MM.1S (cell line): ENCODE data around the gene FGF9.

Experiments
- DNase-seq: peaks from one replicate; pipeline ENCODE4 v3.0.0-alpha.2; 2015
- H2AFZ ChIP-seq: fragments of 300-600 bp; sonication (generic); 2 replicates; pipeline ENCODE4 v1.6.0; 2016; ENCODE audit warnings: antibody characterized with exemption, low read length
- H3F3A ChIP-seq: fragments of 300-600 bp; sonication (generic); 2 replicates; pipeline ENCODE4 v1.6.1; 2016; ENCODE audit warnings: mild to moderate bottlenecking, antibody characterized with exemption, low read length, moderate library complexity, mixed read lengths; ENCODE audit not compliant: insufficient read depth
- H3K27ac ChIP-seq: fragments of 300-600 bp; sonication (generic); 2 replicates; pipeline ENCODE4 v1.5.1; 2016; ENCODE audit warnings: mild to moderate bottlenecking, low read length
- H3K27me3 ChIP-seq: fragments of 300-600 bp; sonication (generic); replicated peaks from 2 replicates; pipeline ENCODE4 v1.6.0; 2016; ENCODE audit warnings: low read length; ENCODE audit not compliant: insufficient read depth
- H3K36me3 ChIP-seq: fragments of 300-600 bp; sonication (generic); replicated peaks from 2 replicates; pipeline ENCODE4 v1.6.1; 2016; ENCODE audit warnings: mild to moderate bottlenecking, low read length, mixed read lengths; ENCODE audit not compliant: insufficient read depth
- H3K4me1 ChIP-seq: fragments of 300-600 bp; sonication (generic); 2 replicates; pipeline ENCODE4 v1.6.1; 2016; ENCODE audit warnings: low read length, mixed read lengths
- H3K4me2 ChIP-seq: fragments of 300-600 bp; sonication (generic); 2 replicates; pipeline ENCODE4 v1.6.0; 2016; ENCODE audit warnings: low read depth, low read length
- H3K4me3 ChIP-seq: fragments of 300-600 bp; sonication (generic); 2 replicates; pipeline ENCODE4 v1.5.1; 2016; ENCODE audit warnings: low read length, mixed read lengths
- H3K79me2 ChIP-seq: fragments of 300-600 bp; sonication (generic); 2 replicates; pipeline ENCODE4 v1.6.1; 2016; ENCODE audit warnings: mixed run types, low read length, mixed read lengths
- H3K9ac ChIP-seq: fragments of 300-600 bp; sonication (generic); 2 replicates; pipeline ENCODE4 v1.6.1; 2016; ENCODE audit warnings: low read length, mixed read lengths
- H3K9me2 ChIP-seq: fragments of 300-600 bp; sonication (generic); replicated peaks from 2 replicates; pipeline ENCODE4 v1.6.1; 2016; ENCODE audit warnings: mild to moderate bottlenecking, low read length, mixed read lengths; ENCODE audit not compliant: insufficient read depth
- H3K9me3 ChIP-seq: fragments of 300-600 bp; sonication (generic); replicated peaks from 2 replicates; pipeline ENCODE4 v1.6.1; 2016; ENCODE audit warnings: mild to moderate bottlenecking, low read length, mixed read lengths; ENCODE audit not compliant: insufficient read depth
- H4K20me1 ChIP-seq: fragments of 300-600 bp; sonication (generic); 2 replicates; pipeline ENCODE4 v1.6.1; 2016; ENCODE audit warnings: mild to moderate bottlenecking, low read length, moderate library complexity, mixed read lengths; ENCODE audit not compliant: insufficient read depth
- EZH2 ChIP-seq: fragments of 300-600 bp; sonication (generic); optimal IDR thresholded peaks from 2 replicates; pipeline ENCODE3; 2017; ENCODE audit warnings: low read depth, mild to moderate bottlenecking, antibody characterized with exemption, low read length, mixed read lengths
- EZH2phosphoT487 ChIP-seq: fragments of 300-600 bp; sonication (generic); IDR thresholded peaks from 2 replicates; pipeline ENCODE4 v1.6.1; 2018; ENCODE audit warnings: antibody characterized with exemption, low read length
- TF ChIP-seq, protein P1 (sequence below): fragments of 300-600 bp; sonication (generic); IDR thresholded peaks from 2 replicates; pipeline ENCODE4 v1.5.1; 2016; ENCODE audit warnings: antibody characterized with exemption, low read length, mixed read lengths

Gene FGF9

DNA sequence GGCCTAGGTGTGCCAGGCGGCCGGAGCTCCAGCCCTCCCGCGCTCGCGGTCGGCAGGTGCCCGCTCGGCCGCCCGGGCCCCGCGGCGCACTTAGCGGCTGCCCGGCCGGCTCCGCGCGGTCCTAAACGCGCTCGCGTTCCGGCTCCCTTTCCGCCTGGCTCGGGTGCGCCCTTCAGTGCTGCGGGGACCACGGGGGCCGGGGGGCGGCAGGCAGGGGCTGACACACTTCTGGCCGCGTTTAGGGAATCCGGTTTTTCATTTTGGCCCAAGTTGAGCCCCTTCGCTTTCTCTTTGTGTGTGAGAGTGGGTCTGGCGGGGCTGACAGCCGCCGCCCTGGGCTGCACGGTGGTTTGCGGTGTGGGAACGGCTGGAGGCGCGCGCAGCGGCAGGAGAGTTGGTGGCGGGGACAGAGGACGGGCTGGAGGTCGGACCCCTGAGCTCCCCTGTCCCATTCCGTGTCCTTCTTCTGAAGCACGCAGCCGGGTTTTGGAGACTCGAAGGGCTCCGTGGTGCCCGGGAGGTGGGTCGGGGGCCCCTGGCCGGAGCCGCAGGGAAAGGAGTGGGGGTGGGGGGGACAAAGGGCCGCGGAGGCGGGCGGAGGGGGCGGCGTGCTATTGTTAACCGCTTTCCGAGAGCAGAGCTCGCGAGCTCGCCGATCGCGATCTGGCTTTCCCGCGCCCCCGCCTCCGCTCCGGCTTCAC, 3.1 kb downstream of the FGF9 start:
- H3K4me3 ChIP-seq: peak overlapping the region; percentile 63
- H3K27me3 ChIP-seq: no peaks in the 10 kb centered on the region
- peak overlapping the region; percentile 72 for H3K9ac ChIP-seq

DNA sequence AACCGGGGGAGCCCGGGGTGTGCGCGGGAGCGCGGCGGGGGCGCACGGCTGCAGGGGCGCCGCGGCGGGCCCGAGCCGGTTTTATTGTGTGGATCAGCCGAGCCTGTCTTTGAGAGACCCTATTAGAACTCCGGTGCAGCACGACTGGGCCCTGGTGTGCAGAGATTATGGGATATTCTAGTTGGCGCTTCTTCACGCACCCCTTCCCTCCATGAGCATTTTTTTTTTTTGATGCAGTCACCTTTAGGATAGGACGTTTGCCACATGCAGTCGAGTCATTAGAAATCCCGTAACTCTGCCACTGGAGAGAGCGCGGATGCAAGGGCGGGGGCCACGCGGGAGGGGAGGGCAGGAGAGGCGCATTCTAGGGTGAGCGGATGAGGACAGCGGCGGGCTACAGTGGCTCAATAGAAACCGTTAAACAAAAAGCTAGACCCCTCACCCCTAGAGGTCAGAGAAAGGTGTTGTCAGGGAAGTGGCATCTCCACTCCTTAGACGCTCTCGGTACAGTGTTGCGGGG, 3.7 kb downstream of the FGF9 start:
- TF ChIP-seq EZH2phosphoT487 (no peak), EZH2 (no peak)
- TF ChIP-seq, protein P1, sequence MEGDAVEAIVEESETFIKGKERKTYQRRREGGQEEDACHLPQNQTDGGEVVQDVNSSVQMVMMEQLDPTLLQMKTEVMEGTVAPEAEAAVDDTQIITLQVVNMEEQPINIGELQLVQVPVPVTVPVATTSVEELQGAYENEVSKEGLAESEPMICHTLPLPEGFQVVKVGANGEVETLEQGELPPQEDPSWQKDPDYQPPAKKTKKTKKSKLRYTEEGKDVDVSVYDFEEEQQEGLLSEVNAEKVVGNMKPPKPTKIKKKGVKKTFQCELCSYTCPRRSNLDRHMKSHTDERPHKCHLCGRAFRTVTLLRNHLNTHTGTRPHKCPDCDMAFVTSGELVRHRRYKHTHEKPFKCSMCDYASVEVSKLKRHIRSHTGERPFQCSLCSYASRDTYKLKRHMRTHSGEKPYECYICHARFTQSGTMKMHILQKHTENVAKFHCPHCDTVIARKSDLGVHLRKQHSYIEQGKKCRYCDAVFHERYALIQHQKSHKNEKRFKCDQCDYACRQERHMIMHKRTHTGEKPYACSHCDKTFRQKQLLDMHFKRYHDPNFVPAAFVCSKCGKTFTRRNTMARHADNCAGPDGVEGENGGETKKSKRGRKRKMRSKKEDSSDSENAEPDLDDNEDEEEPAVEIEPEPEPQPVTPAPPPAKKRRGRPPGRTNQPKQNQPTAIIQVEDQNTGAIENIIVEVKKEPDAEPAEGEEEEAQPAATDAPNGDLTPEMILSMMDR: no peak
- Histone ChIP-seq H3K27ac (peak overlapping the region; percentile 36; the same call in 1 of the 2 replicates), H2AFZ (no peak overlapping the region), H3K36me3 (no peaks in the 10 kb centered on the region), H3F3A (peaks cover 16% of the 10 kb centered on the region), H3K9me3 (no peaks in the 10 kb centered on the region), H3K9ac (peak overlapping the region; percentile 63), H3K27me3 (no peaks in the 10 kb centered on the region), H3K9me2 (no peaks in the 10 kb centered on the region), H3K4me3 (peak overlapping the region; percentile 55), H3K4me1 (0 out of 2 replicates have a peak, but pooled peaks cover 5% of the 10 kb centered on the region), H3K79me2 (no peaks in the 10 kb centered on the region), H4K20me1 (no peaks in the 10 kb centered on the region), H3K4me2 (peak overlapping the region; percentile 60; the same call in 1 of the 2 replicates)
- peak; percentile 39 for DNase-seq

More for the DNA sequence above, 3.1 kb downstream of the FGF9 start:
- no peaks in the 10 kb centered on the region for H3K36me3 ChIP-seq
- H3K27ac ChIP-seq: peak overlapping the region; percentile 42; the same call in 1 of the 2 replicates
- peak overlapping the region; percentile 31; the same call in 1 of the 2 replicates for H2AFZ ChIP-seq
- H3K4me1 ChIP-seq: 0 out of 2 replicates have a peak, but pooled peaks cover 5% of the 10 kb centered on the region
- no peaks in the 10 kb centered on the region for H4K20me1 ChIP-seq
- no peaks in the 10 kb centered on the region for H3K9me2 ChIP-seq
- peak overlapping the region; percentile 60 for H3K4me2 ChIP-seq
- DNase-seq: peak; percentile 55
- no peaks in the 10 kb centered on the region for H3K79me2 ChIP-seq
- H3F3A ChIP-seq: peaks cover 16% of the 10 kb centered on the region
- TF ChIP-seq EZH2 (no peak), EZH2phosphoT487 (no peak)
- TF ChIP-seq, protein P1: no peak
- H3K9me3 ChIP-seq: no peaks in the 10 kb centered on the region

DNA sequence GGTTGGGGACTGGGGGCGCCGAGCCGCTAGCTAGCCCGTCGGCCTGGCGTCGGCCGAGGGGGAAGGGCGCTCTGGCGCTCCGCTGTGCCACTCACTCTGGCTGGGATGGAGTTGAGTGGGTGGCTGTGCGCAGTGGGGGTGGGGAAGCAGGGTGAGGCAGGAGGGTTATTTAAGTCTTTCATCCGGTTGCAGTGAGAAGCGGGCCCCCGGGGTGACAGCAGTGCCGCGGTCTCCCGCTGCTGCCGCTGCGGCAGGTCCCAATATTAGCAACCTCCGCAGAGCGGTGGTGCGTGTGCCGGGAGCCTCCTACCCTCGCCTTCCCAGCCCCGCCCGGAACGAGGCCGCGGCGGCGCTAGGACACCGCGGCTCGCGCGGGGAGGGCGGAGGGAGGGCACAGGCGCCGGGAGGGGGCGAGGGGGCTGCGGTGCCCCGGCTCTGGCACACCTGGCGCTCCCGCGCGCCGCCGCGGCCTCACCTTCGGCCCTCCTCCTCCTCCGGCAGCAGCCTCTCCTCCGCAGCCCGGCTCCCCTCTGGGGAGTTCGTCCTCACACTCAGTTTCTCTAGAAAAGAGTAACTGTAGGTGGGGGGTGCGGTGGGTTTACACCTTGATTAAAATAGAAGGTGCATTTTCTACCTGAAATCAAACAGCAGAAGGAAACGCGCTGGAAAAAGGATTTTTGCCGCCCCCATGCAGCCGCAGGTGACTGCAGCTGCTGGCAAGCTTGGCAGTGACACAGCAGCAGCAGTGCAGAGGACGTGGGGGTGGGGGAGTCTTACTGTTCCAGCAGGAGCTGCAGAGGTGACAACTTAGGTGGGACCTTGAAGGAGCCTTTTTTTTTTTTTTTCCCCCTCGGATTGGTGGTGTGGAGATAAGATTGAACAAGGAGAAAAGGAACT, 4.5 kb downstream of the FGF9 start:
- no peaks in the 10 kb centered on the region for H3K27me3 ChIP-seq

More for the DNA sequence above, 4.5 kb downstream of the FGF9 start:
- no peaks in the 10 kb centered on the region for H4K20me1 ChIP-seq
- H3F3A ChIP-seq: peaks cover 14% of the 10 kb centered on the region
- peak overlapping the region; percentile 43 for H3K4me2 ChIP-seq
- H3K4me3 ChIP-seq: peak overlapping the region; percentile 49; the same call in 1 of the 2 replicates
- no peaks in the 10 kb centered on the region for H3K79me2 ChIP-seq
- peak overlapping the region; percentile 56 for H3K9ac ChIP-seq
- DNase-seq: peak; percentile 59
- H3K36me3 ChIP-seq: no peaks in the 10 kb centered on the region
- H3K4me1 ChIP-seq: 0 out of 2 replicates have a peak, but pooled peaks cover 5% of the 10 kb centered on the region
- H3K9me2 ChIP-seq: no peaks in the 10 kb centered on the region
- TF ChIP-seq, protein P1: no peak
- no peak for TF ChIP-seq EZH2phosphoT487
- no peak for TF ChIP-seq EZH2
- H2AFZ ChIP-seq: 0 out of 2 replicates have a peak overlapping the region, but pooled peaks have one; percentile 19
- peak overlapping the region; percentile 34; the same call in 1 of the 2 replicates for H3K27ac ChIP-seq
- H3K9me3 ChIP-seq: no peaks in the 10 kb centered on the region
